Gastrocnemius medialis (tissue), 4 donors: ENCODE measurements around the gene ZNF423. TPM values are rescaled to one million over a fixed set of nuclear protein-coding genes. Genes with fewer than 3 reads are reported as not detected.

Experiments used
- ATAC-seq, 2 donors: fragments of 150-250 bp; one replicate each; pipeline ENCODE4 v1.9.1; 2016
- DNase-seq, 2 donors: peaks; one replicate each; pipeline ENCODE4 v3.0.0-alpha.2; 2019
- H3K27ac ChIP-seq, 4 donors: fragments of 200-600 bp; sonication (generic); 1 replicate in 1 of 4; 2 replicates in 3 of 4; pipeline ENCODE4 v1.5.1; 2016 to 2018; ENCODE audit warnings: mild to moderate bottlenecking in 2 of 4, moderate library complexity in 1 of 4
- H3K27me3 ChIP-seq, 3 donors: fragments of 200-600 bp; sonication (generic) in 2 of 3; 1 replicate in 1 of 3; 2 replicates in 2 of 3; pipeline versions ENCODE4 v1.5.1 to v1.6.0; 2016 to 2019; ENCODE audit warnings: mild to moderate bottlenecking in 1 of 3, moderate library complexity in 1 of 3
- H3K36me3 ChIP-seq, 2 donors: fragments of 200-600 bp; sonication (generic) in 1 of 2; one replicate each; pipeline ENCODE4 v1.5.1; 2017 to 2018
- H3K4me1 ChIP-seq, 2 donors: fragments of 200-600 bp; sonication (generic) in 1 of 2; one replicate each; pipeline ENCODE4 v1.5.1; 2016 to 2017; ENCODE audit warnings: mild to moderate bottlenecking in 2 of 2
- H3K4me3 ChIP-seq, 4 donors: fragments of 200-600 bp; sonication (generic) in 3 of 4; 1 replicate in 1 of 4; 2 replicates in 3 of 4; pipeline ENCODE4 v1.5.1; 2016 to 2019; ENCODE audit warnings: mild to moderate bottlenecking in 2 of 4
- H3K9me3 ChIP-seq, 3 donors: fragments of 200-600 bp; sonication (generic) in 2 of 3; 1 replicate in 1 of 3; 2 replicates in 2 of 3; pipeline ENCODE4 v1.5.1; 2016 to 2019
- POLR2A ChIP-seq, 2 donors: fragments of 450-650 bp; IDR thresholded peaks; one replicate each; pipeline ENCODE4 v1.6.1; 2017; ENCODE audit warnings: antibody characterized with exemption in 2 of 2, mild to moderate bottlenecking in 2 of 2, moderate library complexity in 2 of 2
- in situ Hi-C, 4 donors: fragments of 200-750 bp; cut with MboI; loops; one replicate each; pipeline versions ENCODE4 v1.15.0 to v1.8.0; 2017; ENCODE audit warnings: low sequenced_read_pairs in 4 of 4
- intact Hi-C: fragments of 100-400 bp; cut with DNase I; formaldehyde crosslinking; loops from one replicate; pipeline ENCODE4 v1.15.1; 2023; ENCODE audit warnings: low total_unique reads
- total RNA-seq, 4 donors: library from RNA; depleted of rRNA; stranded (reverse); fragments of >200 nt; gene quantifications; one replicate each; pipeline versions ENCODE4 v1.1.0 to v1.2.3, GENCODE V29; 2016
- TF ChIP-seq, protein P1 (sequence below), 5 experiments: fragments of 450-650 bp in 3 of 5; fragments of 200-600 bp in 2 of 5; sonication (generic) in 2 of 5; IDR thresholded peaks in 4 of 5; conservative IDR thresholded peaks in 1 of 5; 1 replicate in 4 of 5; 2 replicates in 1 of 5; pipeline ENCODE4 v1.5.1; 2016 to 2019; ENCODE audit warnings: antibody characterized with exemption in 5 of 5, mild to moderate bottlenecking in 3 of 5, moderate library complexity in 3 of 5

ZNF423 gene
- total RNA-seq, 4 donors from 2014 or later, result 8.4 to 15.8 (median 12.5) TPM

DNA sequence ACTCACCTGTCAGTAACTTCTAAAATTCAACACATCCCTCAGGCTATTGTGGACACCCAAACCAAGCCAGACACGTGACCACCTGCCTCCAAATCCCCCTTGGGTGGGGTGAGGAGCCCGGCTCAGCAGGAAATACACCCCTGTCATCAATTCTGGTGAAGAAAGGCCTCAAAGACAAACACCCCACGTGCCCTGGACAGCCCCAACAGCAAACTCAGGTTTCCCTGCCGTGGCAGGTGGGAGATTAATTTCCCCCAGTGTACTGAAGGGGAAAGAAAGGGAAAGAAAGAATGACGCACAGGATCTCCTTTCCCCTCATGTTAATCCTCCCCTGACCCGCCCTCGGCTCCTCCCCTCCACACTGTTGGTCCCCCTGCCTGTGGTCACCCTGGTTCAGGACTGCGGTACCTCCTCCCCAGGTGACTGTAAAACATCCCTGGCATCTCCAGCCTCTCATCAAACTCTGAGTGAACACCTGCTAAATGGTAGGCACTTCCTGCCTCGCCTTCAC, 98.3 kb downstream of the ZNF423 start:
- in situ Hi-C loops, result no loop called here
- peaks cover 3 to 6% of the 10 kb centered on the region in 2 donors for H3K4me1 ChIP-seq
- H3K4me3 ChIP-seq, result no peak overlapping the region
- ATAC-seq (no peak), DNase-seq (no peak)
- intact Hi-C loops, result no loop called here
- TF ChIP-seq POLR2A (IDR thresholded peaks at IDR 0.05), result no peak
- TF ChIP-seq, protein P1, sequence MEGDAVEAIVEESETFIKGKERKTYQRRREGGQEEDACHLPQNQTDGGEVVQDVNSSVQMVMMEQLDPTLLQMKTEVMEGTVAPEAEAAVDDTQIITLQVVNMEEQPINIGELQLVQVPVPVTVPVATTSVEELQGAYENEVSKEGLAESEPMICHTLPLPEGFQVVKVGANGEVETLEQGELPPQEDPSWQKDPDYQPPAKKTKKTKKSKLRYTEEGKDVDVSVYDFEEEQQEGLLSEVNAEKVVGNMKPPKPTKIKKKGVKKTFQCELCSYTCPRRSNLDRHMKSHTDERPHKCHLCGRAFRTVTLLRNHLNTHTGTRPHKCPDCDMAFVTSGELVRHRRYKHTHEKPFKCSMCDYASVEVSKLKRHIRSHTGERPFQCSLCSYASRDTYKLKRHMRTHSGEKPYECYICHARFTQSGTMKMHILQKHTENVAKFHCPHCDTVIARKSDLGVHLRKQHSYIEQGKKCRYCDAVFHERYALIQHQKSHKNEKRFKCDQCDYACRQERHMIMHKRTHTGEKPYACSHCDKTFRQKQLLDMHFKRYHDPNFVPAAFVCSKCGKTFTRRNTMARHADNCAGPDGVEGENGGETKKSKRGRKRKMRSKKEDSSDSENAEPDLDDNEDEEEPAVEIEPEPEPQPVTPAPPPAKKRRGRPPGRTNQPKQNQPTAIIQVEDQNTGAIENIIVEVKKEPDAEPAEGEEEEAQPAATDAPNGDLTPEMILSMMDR (IDR thresholded peaks at IDR 0.05 in 4 of 5, conservative IDR thresholded peaks at IDR 0.05 in 1 of 5), result no peak
- H3K27ac ChIP-seq, result no peak overlapping the region
- H3K36me3 ChIP-seq, result no peaks in the 10 kb centered on the region
- H3K27me3 ChIP-seq, result no peaks in the 10 kb centered on the region
- no peaks in the 10 kb centered on the region for H3K9me3 ChIP-seq

DNA sequence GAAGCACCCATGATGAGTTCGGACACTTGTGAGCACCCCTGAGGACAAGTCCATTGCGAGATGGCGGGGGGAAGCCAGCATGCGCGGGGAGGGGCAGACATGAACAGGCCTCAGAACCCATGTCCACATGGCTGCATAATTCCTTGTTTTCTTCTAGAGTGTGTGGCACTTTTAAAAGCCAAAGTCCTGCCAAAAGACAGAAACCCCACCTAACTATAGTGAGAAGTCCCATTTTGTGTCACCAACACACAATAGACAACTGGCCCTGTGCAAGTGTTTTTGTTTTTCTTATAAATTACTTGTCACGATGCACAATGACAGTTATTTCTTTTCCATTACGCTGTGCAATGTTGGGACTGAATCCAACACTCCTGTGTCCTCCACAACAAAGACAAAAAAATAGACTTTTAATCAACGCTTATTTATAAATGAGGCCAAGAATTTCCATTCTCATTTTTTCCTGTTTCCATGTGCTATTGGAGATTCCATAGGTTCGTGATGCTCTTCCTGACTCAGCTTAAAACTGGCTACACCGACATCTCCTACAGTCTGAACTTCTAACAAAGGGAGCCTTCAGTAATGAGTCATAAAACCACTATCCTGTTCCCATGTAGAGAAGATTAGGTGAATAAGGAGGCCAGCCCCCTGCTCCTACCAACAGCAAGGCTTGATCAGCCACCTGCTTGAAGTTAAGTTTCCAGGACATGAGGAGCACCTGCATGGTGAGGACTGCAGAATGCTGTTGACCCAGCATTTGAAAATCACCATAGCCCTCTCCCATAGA, 98.9 kb downstream of the ZNF423 start:
- intact Hi-C loops, result no loop called here
- Histone ChIP-seq H3K9me3 (no peaks in the 10 kb centered on the region), H3K36me3 (no peaks in the 10 kb centered on the region), H3K4me1 (peaks cover 3 to 6% of the 10 kb centered on the region in 2 donors), H3K27ac (no peak overlapping the region), H3K4me3 (no peak overlapping the region), H3K27me3 (no peaks in the 10 kb centered on the region)
- in situ Hi-C loops, result no loop called here
- no peak for DNase-seq
- ATAC-seq, result no peak
- TF ChIP-seq, protein P1 (IDR thresholded peaks at IDR 0.05 in 4 of 5, conservative IDR thresholded peaks at IDR 0.05 in 1 of 5), result no peak
- no peak for TF ChIP-seq POLR2A (IDR thresholded peaks at IDR 0.05)

DNA sequence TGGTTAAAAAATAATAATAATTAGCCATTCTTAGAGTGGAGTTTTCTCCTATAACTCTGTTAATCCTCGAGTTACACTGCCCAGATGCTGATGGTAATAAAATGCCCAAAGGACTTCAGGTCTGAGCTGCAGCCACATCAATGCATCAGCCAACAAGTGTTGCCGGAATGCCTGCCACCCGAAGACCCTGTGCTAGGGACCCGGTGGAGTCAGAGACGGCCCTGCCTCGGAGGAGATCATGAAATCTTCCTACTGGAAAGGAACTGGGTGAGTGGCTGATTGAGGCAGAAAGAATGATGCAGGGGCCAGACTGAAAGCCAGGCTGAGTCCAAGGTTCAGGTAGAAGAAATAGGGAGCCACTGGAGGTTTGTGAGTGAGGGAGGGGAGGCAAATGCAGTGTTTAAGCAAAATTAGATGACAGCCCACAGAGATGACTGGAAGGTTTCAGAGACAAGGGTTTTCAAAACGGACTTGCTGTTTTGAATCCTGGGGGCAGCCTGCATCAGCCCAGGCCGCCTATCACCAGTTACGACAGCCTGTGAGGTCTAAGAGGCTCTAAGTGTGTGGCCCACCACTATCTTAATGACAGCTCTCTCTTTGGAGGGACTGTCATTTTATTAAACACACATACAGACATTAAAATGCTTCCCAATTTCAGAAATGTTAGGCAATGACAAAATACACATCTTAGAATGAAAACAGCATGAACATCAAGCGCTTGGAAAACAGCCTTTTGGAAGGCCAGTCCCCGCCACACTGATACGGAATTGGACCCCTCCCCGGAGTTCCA, 100.0 kb downstream of the ZNF423 start:
- ATAC-seq (no peak), DNase-seq (no peak)
- no peaks in the 10 kb centered on the region for H3K36me3 ChIP-seq
- H3K4me3 ChIP-seq, result peak overlapping the region in 1 of 4 donors; percentile 38
- peaks cover 3 to 6% of the 10 kb centered on the region in 2 donors for H3K4me1 ChIP-seq
- intact Hi-C loops (no loop called here), in situ Hi-C loops (no loop called here)
- no peaks in the 10 kb centered on the region for H3K27me3 ChIP-seq
- TF ChIP-seq POLR2A (IDR thresholded peaks at IDR 0.05), result no peak
- TF ChIP-seq, protein P1 (IDR thresholded peaks at IDR 0.05 in 4 of 5, conservative IDR thresholded peaks at IDR 0.05 in 1 of 5), result no peak
- no peaks in the 10 kb centered on the region for H3K9me3 ChIP-seq
- peak overlapping the region in 1 of 4 donors; percentile 66 for H3K27ac ChIP-seq

DNA sequence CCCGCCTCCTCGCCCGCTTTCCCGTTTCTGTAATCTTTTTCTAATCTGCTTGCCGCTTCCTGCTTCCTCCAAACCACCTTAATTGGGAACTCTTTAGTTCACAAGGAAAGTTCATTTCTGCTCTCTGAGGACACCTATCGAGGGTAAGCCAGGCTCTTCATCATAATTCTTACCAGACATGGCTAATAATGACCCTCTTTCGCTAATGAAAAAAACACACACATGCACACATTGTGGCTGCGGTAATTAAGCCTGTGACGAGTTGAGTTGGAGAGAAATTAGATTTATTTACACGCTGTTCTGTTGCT, 100.6 kb downstream of the ZNF423 start:
- Histone ChIP-seq H3K36me3 (no peaks in the 10 kb centered on the region), H3K27me3 (no peaks in the 10 kb centered on the region), H3K27ac (peak overlapping the region; percentile 34 to 66 (median 54)), H3K9me3 (no peaks in the 10 kb centered on the region), H3K4me1 (peaks cover 6 to 10% of the 10 kb centered on the region in 2 donors), H3K4me3 (peak overlapping the region; percentile 20 to 38 (median 28))
- intact Hi-C loops, result no loop called here
- TF ChIP-seq POLR2A (IDR thresholded peaks at IDR 0.05), result no peak
- TF ChIP-seq, protein P1 (IDR thresholded peaks at IDR 0.05 in 4 of 5, conservative IDR thresholded peaks at IDR 0.05 in 1 of 5), result peak in 2 of 5 experiments; percentile 27 to 40
- in situ Hi-C loops, result no loop called here
- peak; percentile 44 to 61 for ATAC-seq
- DNase-seq, result no peak
